HG03442 (cell line): Measurements from ENCODE around the gene PAQR3.
A peak's percentile ranks its signal among the peaks of the same experiment; 100 is the strongest.

Experiments
- ATAC-seq: cut with Tn5 transposase; IDR thresholded peaks from one replicate; pipeline ENCODE4 v1.9.1; 2021; ENCODE audit warnings: mild to moderate bottlenecking, moderate library complexity; ENCODE audit not compliant: unreplicated experiment

Gene PAQR3

DNA sequence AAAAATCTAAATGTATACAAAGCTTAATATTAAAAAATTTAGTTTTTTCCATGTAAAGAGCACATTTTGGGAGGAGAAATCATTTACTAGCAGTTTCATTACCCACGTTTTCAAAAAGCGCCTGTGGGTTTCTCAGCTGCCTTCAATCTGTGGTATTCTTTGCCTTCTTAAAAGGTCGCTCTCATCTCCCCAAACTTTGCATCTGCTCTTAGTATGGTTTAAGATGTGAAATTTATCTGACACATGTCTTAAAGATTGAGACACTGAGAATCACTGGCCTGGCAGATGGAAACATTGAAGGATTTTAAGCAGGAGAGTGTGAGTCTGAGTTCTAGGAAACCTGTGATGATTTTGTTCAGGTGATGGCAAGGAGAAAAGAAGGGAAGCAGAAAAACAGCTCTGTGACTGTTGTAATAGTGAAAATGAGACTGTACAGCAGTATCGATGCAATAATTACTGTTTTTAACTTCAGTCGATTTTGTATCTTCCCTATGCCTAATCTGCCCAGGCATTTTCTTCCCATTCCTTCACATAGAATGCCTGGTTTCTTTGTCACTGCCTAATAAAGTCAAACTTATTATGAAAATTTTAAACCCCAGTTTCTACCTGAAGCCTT lies 75.9 kb downstream of the PAQR3 start:
- ATAC-seq: peak; percentile 48

DNA sequence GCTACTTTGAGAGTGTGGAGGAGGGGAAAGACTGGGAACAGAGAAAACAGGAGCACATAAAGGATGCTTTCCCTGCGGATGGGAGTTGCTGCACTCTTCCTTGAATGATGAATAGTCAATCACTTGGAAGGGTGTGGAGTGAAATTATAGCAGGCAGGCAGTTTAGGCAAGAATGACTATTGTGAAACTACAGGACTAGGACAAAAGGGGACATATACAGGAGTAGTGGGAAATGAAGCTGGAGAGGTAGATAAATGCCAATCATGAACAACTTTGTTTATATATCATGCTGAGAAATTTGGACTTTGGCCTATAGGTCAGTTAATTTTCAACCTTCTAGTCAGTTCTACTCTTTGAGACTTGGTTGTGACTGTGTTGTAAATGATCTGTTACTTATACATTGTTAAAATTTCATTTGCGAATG lies 76.9 kb downstream of the PAQR3 start:
- ATAC-seq: no peak
